Skeletal muscle satellite cell (primary cell): Measurements from ENCODE around the gene GBA2.

Source experiments
- H3K27me3 ChIP-seq: 2 replicates; pipeline ENCODE4 v1.7.0; 2013; ENCODE audit warnings: low read length; ENCODE audit not compliant: control insufficient read depth, insufficient read depth
- H3K36me3 ChIP-seq: 2 replicates; pipeline ENCODE4 v1.7.0; 2013; ENCODE audit warnings: mild to moderate bottlenecking, control low read depth, low read length; ENCODE audit not compliant: insufficient read depth
- H3K4me1 ChIP-seq: 2 replicates; pipeline ENCODE4 v1.7.0; 2013; ENCODE audit warnings: low read length; ENCODE audit not compliant: control insufficient read depth, insufficient read depth
- H3K4me2 ChIP-seq: 2 replicates; pipeline ENCODE4 v1.7.0; 2013; ENCODE audit warnings: mild to moderate bottlenecking, low read length
- H3K4me3 ChIP-seq: 2 replicates; pipeline ENCODE4 v1.7.0; 2013; ENCODE audit warnings: low read length
- H3K9ac ChIP-seq: 2 replicates; pipeline ENCODE4 v1.7.0; 2013; ENCODE audit warnings: mild to moderate bottlenecking, low read depth, low read length, moderate library complexity
- H3K9me3 ChIP-seq: replicated peaks from 2 replicates; pipeline ENCODE4 v1.7.0; 2013; ENCODE audit warnings: mild to moderate bottlenecking, control low read depth, low read length

The GBA2 gene

DNA sequence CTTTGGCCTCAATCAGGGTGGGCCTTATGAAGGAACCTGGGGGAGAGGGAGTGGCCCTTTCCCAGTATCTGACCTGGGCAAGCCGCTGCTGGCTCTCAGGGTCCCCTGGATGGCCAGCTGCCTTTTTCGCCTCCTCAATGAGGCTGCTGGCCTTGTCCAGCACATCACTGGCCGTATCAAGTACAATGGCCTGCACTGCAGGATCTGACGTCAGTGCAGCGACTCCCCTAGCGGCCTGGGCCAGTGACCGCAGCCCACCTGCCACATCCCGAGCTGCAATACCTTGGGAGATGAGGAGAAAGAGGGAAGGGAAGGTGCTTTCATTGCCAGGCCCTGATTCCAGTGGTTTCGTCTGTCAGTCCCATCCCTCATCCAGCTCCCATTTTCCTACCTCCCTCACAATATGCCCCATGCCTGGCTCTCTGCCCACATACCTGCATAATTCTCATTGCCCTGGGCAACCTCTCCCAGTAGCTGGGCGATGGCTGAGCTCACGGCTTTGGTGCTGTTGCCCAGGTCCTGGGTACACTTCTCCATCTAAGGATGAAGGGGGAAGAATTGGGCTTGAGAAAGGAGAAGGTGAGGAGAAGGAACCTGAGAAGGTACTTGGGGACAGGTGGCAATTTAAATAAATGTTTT lies 36.1 kb downstream of the GBA2 start:
- no peaks in the 10 kb centered on the region for H3K27me3 ChIP-seq
- H3K4me2 ChIP-seq: no peak overlapping the region
- H3K9me3 ChIP-seq: no peaks in the 10 kb centered on the region
- no peak overlapping the region for H3K9ac ChIP-seq
- H3K36me3 ChIP-seq: peaks cover 88% of the 10 kb centered on the region
- H3K4me1 ChIP-seq: no peaks in the 10 kb centered on the region
- H3K4me3 ChIP-seq: no peak overlapping the region

DNA sequence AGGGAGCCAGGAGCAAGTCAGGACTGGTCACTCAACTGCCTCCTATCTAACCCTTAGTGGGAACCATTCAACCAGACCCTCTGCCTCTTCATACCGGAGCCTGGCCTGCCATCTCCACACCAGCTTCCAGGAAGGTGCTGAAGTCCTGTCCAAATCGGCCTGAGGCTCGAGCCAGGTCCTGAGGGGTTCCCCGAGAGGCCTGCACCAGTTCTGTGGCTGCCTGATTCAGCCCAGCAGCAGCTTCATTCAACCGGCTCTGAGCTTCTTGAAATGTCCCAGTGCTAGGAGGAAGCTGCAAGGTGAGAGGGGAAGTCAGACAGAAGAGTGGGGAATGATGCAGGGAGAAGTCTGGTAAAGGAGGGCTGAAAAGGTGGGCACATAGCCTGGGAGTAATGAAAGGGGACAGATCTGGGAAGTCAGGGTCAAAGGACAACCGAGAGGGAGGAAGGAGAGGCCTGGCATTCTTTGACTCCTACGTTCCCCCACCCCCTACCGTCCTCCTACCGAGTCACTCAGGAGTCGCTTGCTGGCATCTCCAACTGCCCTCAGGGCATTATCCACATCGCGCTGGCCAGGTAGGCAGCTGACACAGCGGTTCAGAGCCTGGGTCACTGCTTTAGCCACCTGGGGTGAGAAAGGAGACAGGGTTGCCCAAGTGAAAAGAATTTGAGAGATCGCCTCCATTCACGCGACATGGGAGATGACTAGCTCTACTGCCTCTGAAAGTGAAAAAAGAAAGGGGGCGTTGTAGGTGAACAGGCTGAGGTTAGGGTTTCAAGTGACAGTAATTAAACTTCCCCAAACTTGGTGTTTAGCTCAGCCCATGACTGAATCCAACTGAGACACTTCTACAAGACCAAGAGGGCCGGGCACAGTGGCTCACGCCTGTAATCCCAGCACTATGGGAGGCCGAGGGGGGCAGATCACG lies 37.3 kb downstream of the GBA2 start:
- Histone ChIP-seq H3K36me3 (peaks cover 88% of the 10 kb centered on the region), H3K4me3 (no peak overlapping the region)

DNA sequence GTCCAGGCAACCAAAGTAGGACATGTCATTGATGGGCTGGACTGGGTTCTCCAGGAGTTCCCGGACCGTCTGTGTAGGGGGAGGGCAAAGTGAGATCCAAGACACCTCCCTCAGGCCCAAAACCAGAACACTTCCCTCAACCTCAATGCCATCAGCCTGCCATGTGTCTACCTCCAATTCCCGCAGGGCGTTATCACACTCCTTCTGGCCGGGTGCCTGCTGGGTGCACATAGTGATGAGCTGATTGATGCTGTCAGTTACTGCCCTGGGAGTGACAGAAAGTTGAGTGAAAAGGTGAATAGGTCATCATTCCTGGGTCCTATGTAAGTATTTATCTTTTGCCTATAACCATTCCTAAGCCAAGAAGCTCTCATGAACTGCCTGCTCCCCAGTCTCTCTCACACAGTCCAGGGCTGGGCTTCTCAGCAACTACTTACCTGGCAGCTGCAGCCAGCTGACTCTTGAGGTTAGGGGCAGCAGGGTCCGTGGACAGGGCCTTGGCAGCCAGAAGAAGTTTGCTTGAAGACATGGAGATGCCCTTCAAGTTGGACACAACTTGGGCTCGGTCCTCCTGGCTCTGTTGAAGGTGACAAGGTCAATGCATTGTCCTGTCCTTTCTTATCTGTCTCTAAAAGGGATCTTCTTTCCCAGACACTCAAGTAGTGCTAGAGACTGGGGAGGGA lies 38.1 kb downstream of the GBA2 start:
- no peak overlapping the region for H3K4me2 ChIP-seq
- no peaks in the 10 kb centered on the region for H3K27me3 ChIP-seq
- H3K9me3 ChIP-seq: no peaks in the 10 kb centered on the region
- H3K9ac ChIP-seq: no peak overlapping the region
- no peaks in the 10 kb centered on the region for H3K4me1 ChIP-seq
- H3K36me3 ChIP-seq: peaks cover 89% of the 10 kb centered on the region
- no peak overlapping the region for H3K4me3 ChIP-seq

More for the DNA sequence above, 37.3 kb downstream of the GBA2 start:
- H3K27me3 ChIP-seq: no peaks in the 10 kb centered on the region
- no peak overlapping the region for H3K4me2 ChIP-seq
- H3K4me1 ChIP-seq: no peaks in the 10 kb centered on the region
- no peak overlapping the region for H3K9ac ChIP-seq
- no peaks in the 10 kb centered on the region for H3K9me3 ChIP-seq

DNA sequence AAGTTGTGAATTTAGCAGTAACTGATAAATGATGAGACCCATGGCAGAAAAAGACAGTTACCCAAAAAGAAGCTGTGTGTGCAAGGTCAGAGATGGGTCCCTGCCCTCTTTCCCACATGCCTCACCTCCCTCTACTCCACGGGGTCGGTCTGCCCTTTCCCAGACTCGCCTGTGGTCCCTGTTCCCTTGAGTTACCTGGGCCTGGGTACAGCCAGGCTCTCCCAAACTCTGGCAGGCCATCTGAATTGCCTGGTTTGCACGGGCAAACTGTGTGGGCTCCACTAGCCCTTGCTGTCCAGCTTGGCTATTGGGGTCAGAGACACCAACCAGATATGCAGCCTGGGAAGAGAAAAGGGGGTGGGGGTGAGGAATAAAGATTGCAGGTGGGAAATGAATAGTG lies 40.9 kb downstream of the GBA2 start:
- Histone ChIP-seq H3K36me3 (peaks cover 93% of the 10 kb centered on the region), H3K4me1 (no peaks in the 10 kb centered on the region), H3K9me3 (no peaks in the 10 kb centered on the region), H3K27me3 (no peaks in the 10 kb centered on the region), H3K4me2 (no peak overlapping the region), H3K9ac (no peak overlapping the region), H3K4me3 (no peak overlapping the region)

DNA sequence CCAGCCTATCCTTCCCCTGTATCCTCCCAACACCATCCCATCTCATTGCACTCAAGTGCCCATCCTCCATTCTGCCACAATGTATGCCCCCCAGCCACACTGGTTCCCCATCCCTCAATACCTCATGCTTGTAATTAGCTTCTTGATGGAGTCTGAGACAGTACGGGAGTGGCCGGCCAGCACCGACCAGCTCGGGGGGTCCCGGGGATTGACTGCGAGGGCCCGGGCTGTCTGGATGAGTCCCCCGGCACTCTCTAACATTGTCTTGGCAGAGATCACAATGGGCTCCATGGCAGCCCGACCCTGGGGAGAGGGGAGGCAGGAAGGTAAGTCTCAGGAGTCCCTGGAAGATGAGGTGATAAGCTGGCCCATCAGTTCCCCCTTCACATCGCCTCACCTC lies 42.1 kb downstream of the GBA2 start:
- no peaks in the 10 kb centered on the region for H3K9me3 ChIP-seq
- H3K9ac ChIP-seq: no peak overlapping the region
- no peaks in the 10 kb centered on the region for H3K4me1 ChIP-seq
- H3K4me3 ChIP-seq: no peak overlapping the region
- H3K36me3 ChIP-seq: peaks cover 91% of the 10 kb centered on the region
- no peaks in the 10 kb centered on the region for H3K27me3 ChIP-seq
- no peak overlapping the region for H3K4me2 ChIP-seq

DNA sequence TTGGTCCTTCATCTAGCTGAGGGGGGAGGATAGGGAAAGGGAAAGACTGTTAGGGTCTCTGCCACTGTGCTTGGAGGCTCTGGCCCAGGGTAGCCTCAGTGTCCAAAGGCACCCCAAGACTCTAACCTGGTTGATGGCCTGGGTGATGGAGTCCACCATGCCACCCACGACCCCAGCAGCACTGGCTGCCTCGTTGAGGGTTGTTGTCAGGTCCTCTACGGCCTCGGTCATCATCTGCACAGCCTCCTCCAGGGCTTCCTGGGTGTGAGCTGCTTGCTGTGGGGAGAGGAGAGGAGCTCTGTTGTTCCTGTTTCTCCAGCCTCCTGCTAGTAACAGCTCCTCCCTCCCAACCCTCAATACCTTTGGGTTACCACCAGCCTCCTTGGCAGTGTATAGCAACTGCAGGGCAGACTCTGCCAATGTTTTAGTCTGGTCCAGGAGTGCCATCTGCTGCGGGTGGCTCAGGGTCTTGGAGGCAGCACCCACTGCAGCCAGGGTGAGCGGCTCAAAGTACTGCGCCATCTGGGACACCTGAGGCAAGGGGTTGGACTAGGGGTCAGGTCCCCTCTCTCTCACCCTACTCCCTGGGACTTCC lies 43.1 kb downstream of the GBA2 start:
- no peaks in the 10 kb centered on the region for H3K4me1 ChIP-seq
- no peaks in the 10 kb centered on the region for H3K9me3 ChIP-seq
- H3K4me3 ChIP-seq: no peak overlapping the region
- peaks cover 91% of the 10 kb centered on the region for H3K36me3 ChIP-seq
- H3K27me3 ChIP-seq: no peaks in the 10 kb centered on the region
- no peak overlapping the region for H3K9ac ChIP-seq
- no peak overlapping the region for H3K4me2 ChIP-seq

DNA sequence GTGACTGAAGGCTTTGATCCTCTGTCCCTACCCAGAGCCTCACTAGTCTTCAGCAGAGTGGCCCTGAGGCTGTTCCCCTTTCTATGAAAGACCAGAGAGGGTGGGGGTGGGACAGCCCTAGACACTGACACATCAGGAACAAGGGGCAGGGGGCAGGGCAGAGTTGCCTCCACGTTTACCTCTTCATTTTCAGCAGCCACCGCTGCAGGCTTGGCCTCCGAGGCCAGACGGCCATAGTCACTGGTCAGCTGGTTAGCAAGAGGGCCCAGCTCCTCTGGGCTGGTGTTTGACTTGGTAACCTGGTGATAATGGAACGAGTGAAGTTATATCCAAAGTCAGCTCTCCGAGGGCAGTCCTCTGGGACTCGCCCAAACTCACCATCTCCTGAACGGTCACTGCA lies 43.7 kb downstream of the GBA2 start:
- Histone ChIP-seq H3K36me3 (peaks cover 91% of the 10 kb centered on the region), H3K9ac (no peak overlapping the region), H3K9me3 (no peaks in the 10 kb centered on the region), H3K4me1 (no peaks in the 10 kb centered on the region), H3K27me3 (no peaks in the 10 kb centered on the region), H3K4me2 (no peak overlapping the region), H3K4me3 (no peak overlapping the region)

DNA sequence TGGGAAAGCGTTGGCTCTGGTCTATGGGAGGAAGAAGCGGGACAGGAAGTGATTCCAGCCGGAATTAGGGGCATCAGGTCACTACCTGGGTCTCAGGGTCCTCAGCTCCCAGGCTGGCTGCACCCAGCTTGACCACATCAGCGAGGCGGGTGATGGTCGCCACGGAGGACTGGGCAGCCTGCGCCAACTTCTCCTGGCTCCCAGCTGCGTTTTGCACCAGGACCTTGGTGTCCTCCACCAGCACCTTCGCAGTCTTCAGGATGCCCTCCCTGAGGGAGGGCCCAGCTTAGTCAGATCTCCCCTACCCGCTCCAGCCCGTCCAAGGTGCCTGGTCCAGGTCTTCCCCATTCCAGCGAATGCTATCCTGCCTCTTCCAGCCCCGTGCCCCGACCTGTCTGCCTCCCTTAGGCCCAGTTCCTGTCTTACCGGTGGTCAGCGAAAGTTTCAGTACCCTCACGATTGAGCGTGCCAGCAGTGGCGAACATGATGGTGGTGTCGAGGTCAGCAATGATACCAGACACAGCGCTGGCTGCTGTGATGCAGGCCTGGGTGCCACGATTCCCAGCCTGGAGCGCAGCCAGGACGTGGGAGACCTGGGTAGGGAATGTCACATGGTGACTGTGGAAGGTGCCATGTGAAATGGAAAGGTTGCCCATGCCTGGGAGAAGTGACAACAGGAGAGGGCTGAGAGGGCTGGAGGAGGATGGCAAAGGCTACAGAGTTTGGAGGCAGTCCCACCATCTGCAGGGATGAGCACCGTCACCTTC lies 44.9 kb downstream of the GBA2 start:
- Histone ChIP-seq H3K4me3 (no peak overlapping the region), H3K27me3 (no peaks in the 10 kb centered on the region), H3K9ac (no peak overlapping the region), H3K4me2 (no peak overlapping the region), H3K4me1 (no peaks in the 10 kb centered on the region), H3K9me3 (no peaks in the 10 kb centered on the region), H3K36me3 (peaks cover 97% of the 10 kb centered on the region)

DNA sequence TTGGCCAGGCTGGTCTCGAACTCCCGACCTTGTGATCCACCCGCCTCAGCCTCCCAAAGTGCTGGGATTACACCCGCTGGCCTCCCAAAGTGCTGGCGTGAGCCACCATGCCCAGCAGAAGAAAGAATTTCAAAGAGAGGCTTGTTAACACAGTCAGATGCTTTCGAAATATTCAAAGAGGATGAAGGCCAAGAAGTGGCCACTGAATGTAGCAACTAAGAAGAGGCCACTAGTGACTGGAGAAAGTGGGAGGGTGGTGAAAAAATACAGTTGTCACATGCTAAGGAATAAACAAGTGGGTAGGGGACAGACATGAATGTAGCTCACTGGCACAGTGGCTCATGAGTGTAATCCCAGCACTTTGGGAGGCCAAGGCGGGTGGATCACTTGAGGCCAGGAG lies 46.3 kb downstream of the GBA2 start:
- Histone ChIP-seq H3K4me1 (no peaks in the 10 kb centered on the region), H3K36me3 (peaks cover 97% of the 10 kb centered on the region), H3K9ac (no peak overlapping the region)

DNA sequence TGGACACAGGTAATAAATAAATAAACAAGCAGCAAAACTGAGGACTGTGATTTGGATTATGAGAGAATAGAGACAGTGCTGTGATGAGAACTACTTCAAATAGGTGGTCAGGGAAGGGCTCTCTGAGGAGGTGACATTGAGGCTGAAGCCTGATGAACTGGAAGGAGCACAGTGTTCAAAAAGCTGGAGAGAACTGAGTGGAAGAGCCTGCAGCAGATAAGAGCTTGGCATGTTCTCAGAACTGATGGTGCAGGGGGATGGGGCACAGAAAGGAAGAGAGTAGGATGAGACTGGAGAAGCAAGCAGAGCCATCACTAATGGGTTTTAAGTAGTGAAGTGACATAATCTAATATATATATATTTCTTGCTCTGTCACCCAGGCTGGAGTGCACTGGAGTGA lies 48.1 kb downstream of the GBA2 start:
- H3K4me2 ChIP-seq: no peak overlapping the region
- peaks cover 7% of the 10 kb centered on the region for H3K4me1 ChIP-seq
- H3K27me3 ChIP-seq: no peaks in the 10 kb centered on the region
- H3K36me3 ChIP-seq: peaks cover 97% of the 10 kb centered on the region
- H3K9me3 ChIP-seq: no peaks in the 10 kb centered on the region
- no peak overlapping the region for H3K4me3 ChIP-seq
- no peak overlapping the region for H3K9ac ChIP-seq

More for the DNA sequence above, 46.3 kb downstream of the GBA2 start:
- H3K4me3 ChIP-seq: no peak overlapping the region
- no peak overlapping the region for H3K4me2 ChIP-seq
- no peaks in the 10 kb centered on the region for H3K9me3 ChIP-seq
- H3K27me3 ChIP-seq: no peaks in the 10 kb centered on the region

DNA sequence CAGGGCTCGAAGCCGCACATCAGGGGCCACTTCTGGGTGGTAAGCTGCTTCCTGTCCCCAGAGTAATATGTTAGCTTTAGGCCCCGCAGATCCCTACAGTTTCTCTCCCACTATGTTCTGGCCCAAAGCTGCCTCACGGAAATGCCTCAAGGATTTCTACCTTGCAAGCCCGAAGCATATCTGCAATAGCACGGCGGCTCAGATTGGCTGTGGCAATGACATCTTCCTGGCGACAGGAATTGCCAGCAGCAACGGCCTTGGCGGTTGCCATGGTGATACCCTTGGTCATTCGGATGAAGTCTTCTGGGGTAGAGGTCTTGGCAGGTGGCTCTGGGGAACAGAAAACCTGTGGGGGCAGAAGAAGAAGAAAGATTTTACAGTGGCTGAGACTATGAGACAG lies 49.0 kb downstream of the GBA2 start:
- Histone ChIP-seq H3K36me3 (peaks cover 92% of the 10 kb centered on the region), H3K27me3 (no peaks in the 10 kb centered on the region), H3K4me1 (peaks cover 12% of the 10 kb centered on the region), H3K9me3 (no peaks in the 10 kb centered on the region), H3K9ac (no peak overlapping the region), H3K4me2 (no peak overlapping the region), H3K4me3 (no peak overlapping the region)
